Activated gamma-delta T cell treated with Interleukin-2 at 50 U/mL for 16 hours (primary cell): ENCODE measurements around the gene ADARB2.
"Not testable (repeated sequence)": the region's sequence is repeated elsewhere in the genome, so short reads cannot be mapped to it uniquely, and the experiment has no call there.

Experiments used
- DNase-seq: peaks from one replicate; pipeline ENCODE4 v3.0.0-alpha.2; 2020

ADARB2 gene

DNA sequence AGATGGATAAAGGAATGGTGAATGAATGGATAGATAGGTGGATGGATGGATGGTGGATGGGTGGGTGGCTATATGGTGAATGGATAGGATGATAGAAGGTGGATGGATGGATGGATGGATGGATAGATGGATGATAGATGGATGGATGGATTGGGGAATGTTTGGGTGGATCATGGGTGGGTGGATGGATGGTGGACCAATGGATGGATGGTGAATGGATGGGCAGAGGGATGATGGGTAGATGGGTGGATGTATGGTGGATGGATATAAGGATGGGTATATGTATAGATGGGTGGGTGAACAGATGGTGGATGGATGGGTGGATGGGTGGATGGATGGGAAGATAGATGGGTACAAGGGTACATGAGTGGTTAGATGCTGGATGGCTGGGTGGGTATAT is 322.4 kb downstream of the ADARB2 start:
- DNase-seq: no peak

DNA sequence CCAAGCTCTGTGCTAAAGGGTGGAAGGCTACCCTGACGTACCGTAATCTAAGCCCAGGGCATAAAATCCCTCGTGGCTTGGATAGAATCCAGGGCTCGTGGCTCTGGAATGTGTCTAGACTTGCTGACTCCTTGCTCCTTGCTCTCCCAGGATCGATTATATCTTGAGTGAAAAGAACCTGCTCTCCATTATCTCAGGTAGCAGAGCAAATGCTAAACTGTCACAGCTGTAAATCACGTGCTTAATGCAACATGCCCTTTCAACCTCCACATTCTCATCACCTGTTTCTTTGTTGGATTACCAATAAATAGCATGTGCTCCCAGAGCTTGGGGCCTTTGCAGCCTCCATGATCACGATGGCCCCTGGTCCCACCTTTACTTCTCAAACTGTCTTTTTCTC is 323.0 kb downstream of the ADARB2 start:
- not testable (repeated sequence) for DNase-seq

DNA sequence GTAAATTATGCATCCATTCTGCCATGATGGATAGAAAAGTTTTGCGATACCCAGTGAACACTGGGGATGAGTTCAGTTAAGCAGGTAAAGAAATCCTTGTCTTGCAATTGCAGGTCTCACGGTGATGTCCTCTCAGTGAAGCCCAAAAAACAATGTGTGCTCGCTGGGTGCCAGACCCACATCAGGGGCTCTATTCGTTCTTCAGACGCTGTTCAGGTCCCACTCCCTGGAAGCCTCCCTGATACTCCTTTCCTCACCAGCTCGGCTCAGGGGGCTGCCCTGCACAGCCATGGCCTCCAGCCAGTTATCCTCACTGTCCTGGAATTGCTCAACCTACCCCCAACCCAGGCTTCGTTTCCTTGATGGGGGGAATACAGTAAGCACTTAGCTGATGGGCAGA is 323.5 kb downstream of the ADARB2 start:
- no peak for DNase-seq

DNA sequence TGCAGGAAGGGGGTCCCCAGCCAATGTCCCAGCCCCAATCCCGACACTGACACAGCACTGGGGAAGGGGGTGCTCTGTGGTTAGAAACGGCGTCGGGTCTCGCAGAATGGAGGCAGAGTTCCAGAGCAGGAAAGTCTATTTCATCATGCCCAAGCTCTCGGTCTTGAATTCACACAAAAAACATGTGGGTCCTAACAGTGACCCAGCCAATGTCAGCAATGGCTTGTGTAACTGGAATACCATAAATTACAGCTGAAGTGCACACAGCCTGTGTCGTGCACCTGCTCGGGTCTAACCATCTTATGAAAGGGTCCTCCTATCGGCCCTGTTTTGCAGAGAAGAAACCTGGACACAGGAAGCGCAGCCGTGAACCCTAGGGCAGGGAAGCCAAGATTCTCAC is 324.1 kb downstream of the ADARB2 start:
- DNase-seq: no peak

DNA sequence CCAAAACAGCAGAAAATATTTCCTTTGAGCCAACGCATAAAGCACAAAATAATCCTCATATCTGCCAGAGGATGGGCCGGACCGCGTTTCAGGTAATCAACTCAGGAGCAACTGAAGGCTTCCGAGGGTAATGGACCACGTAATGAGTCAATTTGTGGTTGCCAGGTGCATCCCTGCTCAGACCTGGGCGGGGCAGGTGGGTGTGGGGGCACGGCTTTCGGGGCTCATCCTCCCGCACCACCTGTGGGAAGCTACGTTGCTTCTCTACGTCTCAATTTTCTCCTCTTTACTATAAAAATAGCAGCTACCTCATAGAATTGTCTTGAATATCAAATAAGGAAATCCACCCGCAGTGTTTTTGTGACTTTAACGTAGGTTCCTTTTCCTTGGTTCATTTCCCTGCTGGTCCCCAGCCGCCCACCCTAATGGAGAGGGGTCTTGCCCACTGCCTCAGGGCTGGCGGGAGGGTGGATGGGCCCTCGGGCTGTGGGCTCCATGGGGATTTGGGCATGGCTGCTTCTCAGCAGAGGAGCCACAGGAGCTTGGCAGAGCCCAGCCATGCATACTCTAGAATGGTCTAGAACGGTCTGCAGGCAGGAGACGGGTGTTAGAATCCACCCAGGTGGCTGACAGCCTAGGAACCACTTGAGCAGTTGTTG is 324.7 kb downstream of the ADARB2 start:
- no peak for DNase-seq

DNA sequence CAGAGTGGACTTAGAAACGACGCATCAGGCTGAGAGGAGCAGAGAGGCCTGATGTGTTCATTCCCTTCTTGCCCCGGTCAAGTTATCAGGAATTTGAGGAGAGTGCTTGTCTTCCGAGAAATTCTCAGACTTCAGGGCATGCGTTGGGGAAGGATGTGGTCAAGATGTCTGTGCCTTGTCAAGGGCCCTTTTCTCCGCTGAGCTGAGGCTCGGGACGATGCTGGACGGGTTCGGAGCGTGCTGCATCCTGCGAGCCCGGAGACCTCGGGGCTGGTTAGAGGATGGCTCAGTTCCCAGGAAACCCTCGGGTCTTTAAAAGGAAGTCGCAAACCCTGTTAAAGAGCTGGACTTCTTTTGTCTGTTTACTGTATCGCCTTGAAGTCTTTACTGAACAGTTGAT is 325.4 kb downstream of the ADARB2 start:
- no peak for DNase-seq

DNA sequence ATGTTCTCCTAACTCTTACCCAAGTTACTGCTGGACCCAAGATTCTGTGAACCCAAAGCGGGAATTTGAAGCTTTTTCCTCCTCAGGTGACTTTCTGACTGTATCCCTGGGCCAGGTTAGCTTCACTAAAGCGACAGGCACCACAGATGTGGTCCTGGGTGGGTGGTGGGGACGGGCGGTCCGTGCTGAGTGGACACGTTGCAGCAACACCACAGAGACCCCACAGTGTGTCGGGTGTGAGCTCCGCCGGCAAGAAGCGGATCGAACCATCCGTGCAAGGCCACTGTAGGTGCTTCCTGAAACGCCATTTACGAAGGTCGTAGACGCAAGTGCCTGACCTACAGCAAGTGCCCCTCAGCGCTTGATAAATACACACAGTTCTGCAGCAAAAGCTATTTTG is 325.9 kb downstream of the ADARB2 start:
- no peak for DNase-seq

DNA sequence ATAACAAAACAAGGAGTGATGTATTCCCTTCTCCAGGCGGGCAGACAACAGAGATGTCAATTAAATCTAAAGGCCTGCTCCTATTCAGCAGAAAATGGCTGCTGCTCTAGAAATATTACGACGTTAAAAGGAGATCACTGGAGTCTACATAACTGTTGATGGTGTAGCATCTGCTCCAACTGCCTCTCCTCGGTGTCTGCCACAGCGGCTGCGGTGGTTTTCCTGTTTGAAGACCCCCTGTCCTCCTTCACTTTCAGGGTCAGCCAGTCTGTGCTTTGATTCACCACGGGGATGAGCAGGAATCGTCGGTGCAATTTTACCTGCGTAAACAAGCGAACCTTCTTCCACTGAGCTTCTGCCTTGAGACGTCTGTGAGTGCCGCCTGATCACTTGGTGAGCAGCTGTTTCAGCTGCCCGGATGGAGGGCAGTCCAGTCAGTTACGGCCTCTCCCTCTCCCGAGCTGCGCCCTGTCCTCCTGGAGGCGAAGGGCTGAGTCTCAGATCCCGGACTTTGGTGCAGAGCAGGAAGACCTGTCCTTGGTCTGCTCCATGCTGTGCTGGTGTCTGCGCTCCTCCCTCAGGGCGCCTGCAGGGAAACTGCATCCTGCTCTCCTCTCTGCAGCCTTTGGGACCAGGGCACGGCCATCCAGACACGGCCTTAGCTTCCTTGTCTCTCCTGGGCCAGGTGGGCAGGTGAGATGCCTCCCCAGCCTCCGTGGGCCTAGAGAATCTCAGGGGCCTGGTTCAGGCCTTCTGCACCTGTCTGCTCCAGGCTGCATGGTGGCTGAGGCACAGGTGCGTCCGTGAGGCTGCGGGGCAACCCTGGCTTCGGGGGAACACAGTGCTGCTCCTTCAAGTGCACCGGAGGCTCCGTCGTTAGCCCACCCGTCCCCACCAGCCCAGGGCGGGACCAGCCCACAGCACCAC is 326.6 kb downstream of the ADARB2 start:
- no peak for DNase-seq

DNA sequence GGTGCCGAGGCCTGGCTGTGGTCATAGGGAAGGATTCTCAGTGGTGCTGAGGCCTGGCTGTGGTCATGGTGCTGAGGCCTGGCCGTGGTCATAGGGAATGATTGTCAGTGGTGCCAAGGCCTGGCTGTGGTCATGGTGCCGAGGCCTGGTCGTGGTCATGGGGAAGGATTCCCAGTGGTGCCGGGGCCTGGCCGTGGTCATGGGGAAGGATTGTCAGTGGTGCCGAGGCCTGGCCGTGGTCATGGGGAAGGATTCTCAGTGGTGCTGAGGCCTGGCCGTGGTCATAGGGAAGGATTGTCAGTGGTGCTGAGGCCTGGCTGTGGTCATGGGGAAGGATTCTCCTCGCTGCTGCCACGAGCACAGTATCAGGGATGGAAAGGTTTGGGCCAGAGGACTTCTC is 327.3 kb downstream of the ADARB2 start:
- DNase-seq: no peak

DNA sequence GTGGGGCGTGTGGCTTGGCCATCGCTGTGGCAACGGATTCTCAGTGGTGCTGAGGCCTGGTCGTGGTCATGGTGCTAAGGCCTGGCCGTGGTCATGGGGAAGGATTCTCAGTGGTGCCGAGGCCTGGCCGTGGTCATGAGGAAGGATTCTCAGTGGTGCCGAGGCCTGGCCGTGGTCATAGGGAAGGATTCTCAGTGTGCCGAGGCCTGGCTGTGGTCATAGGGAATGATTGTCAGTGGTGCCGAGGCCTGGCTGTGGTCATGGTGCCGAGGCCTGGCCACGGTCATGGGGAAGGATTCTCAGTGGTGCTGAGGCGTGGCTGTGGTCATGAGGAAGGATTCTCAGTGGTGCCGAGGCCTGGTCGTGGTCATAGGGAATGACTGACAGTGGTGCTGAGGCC is 327.9 kb downstream of the ADARB2 start:
- DNase-seq: no peak

DNA sequence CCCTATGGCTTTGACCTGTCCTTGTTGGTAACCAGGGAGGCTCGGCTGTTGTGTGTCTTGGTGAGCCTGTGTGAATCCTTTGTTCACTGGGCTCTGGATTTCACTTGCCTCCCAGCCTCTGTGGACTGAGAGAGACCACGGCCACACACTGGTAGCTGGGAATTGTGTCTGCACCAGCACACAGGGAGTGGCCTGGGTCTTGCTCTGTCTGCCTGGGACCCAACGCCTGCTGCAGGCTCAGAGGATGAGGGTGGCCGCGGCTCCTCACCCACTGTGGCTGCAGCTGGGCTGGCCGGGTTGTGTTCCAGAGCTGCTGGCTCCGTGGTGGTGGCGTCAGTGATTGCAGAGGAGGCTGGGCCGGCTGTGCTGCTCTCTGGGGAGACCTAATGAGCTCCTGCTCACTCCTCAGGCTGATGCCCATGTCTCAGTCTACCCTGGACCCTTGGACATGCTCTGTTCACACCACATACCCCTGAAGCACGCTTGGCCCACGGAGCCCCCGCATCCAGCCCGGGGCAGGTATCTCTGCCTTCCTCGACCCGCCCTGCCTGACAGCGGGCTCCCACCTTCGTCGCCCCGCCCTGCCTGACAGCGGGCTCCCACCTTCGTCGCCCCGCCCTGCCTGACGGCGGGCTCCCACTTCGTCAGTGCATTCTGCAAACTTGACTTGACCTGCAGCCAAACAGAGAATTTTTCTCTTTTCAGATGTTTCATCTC is 328.5 kb downstream of the ADARB2 start:
- DNase-seq: no peak

DNA sequence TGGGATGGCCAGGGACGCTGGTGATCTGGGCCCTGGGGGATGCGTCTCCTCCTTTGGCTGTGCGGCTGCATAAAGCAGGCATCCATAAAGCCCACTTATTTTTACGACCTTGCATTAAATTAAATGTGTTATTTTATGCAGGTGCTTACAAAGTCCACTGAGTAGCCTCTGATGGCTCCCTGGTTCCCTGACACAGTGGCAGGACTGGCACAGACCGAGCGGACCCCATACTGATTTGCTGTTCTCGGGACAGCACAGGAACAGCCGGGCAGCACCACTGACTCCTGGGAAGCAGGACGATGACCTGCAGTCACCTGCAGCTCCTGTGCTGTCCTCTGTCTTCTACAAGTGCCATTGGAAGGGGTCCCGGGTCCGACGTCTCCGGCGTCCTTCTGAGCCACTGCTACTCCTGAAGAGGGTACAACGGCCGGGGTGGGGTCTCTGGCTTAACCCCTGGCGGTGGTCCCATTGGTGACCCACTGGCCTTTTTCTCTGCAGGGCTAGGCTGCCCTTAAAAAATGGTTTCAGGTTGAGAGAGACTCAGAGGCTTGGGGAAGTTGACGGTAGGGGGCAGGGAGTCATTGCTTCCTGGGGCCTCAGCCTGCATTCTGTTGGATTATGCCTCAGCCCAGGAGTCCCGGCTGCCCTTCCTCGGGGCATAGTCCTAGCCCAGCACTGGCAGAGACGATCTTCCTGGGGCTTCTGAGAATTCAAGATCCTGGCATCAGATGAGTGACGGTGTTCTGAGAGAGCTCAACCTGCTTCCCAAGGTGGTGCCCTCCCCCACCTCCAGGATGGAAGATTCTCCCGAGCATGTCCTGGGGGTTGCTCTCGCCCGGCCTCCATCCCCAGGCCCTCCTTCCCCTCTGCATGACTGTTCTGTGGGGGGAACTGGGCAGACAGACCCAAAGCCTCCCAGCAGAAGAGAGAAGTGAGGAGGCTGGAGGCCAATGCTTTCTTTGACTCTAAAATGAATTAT is 330.1 kb downstream of the ADARB2 start:
- no peak for DNase-seq

DNA sequence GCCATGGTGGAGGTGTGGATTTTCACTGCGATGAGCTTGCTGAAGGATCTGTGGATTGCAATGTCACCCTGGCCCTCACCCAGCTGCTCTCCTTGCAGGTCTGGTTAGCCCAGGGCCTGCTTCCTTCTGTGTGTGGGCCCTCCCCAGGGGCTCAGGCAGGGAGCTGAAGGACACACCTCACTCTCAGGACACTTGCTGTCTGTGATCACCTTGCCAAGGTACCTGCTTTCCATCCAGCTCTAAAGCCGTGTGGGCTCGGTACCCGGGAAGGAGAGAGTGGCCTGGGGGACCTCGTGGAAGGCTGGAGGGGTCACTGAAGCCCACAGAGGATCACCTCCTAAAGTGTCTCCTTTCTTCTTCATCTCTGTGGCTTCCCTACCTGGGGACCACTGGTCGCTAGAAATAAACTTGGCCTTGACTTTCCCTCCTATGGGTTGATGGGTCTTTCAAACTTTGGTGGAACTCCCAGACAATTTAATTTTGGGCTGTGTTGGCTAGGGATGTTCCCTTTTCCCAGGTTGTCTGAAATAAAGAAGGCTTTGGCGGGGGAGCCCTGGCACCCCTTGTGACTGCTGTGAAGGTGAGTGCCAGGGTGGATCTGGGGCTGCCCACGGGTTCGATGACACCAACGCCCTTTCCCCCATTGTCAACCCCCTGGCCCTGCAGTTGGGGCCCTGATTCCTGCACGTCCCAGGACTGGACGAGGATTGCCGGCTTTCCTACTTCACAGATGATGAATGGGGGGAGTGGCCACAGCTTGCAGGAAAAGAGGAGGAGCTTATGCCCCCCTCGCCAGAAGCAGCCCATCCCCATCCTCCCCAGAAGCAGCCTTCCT is 331.0 kb downstream of the ADARB2 start:
- no peak for DNase-seq

DNA sequence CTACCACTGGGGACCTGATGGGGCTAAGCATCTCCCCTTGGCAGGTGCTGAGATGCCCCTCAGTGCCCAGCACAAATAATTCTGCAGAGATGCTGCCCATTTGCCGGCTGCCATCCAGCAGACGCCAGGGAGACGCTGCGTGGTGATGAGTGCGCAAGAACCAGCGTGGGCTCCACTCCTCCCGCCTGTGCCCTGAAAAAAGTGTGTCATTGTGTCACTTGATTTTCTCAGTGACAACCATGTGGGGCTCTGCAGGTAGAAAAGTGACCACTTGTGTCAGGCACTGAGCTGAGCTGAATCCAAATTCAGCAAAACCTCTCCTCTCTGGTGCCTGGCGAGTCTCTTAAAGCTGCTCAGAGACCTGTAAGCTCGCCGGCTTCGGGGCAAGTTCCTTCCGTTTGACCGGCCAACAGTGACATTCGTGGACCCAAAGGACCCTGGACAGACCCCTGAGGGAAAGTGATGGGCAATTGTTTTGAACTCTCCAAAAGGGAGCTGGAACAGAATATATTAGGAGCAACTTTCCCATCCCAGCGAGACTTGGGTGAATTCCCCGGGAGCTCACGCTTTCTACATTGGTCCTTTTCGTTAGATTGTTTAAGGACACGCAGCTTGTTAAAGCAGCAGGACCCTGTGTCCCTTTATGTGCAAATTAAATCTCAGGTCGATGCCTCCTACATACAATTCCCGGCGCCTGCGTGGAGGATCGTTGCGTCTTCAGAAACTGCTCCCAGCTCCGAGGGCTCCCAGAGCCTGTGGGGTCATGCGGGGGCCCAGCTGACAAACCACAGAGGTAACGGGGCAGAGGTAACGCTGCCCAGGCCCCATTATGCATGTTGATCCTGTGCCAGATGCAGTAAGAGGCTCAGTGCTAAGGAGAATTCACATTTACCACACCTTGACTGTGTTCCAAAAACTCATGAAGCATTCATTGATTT is 332.7 kb downstream of the ADARB2 start:
- no peak for DNase-seq

DNA sequence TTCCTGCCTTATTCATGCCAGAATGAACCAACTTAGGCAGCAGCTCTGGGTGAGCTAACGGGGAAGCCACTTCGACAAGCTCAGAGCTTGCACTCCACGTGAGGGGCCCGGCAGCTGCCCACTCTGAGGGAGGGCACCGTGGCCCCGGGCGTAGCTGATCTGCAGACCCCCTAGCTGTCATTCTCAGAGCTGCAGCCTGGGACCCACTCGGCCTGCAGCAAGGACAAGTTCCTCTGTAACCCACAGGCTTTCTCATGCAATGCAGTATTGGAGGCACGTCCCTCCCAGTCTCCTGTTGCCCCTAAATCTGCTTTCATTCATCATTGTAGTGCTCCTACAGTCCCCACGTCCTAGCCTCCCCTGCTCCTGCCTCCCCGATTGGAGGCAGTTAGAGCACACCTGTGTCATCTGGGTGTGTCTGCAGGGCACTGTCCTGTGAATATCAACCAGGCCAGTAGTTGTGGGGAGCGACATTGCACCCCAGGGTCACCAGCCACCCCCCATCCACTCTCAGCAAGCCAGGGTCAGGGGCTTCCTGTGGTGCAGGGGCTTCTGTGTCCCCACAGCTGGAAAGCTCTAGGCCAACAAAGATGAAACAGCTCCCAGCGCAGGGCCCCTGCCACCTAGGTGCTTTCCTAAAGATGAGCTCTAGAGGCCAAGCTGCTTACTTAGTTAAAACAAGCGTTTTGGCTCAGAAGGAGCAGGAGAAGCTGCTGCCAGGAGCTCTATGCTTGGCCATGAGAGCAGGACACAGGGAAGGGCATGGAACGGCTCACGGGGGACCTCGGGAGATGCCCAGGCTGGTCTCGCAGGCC is 333.6 kb downstream of the ADARB2 start:
- DNase-seq: no peak

DNA sequence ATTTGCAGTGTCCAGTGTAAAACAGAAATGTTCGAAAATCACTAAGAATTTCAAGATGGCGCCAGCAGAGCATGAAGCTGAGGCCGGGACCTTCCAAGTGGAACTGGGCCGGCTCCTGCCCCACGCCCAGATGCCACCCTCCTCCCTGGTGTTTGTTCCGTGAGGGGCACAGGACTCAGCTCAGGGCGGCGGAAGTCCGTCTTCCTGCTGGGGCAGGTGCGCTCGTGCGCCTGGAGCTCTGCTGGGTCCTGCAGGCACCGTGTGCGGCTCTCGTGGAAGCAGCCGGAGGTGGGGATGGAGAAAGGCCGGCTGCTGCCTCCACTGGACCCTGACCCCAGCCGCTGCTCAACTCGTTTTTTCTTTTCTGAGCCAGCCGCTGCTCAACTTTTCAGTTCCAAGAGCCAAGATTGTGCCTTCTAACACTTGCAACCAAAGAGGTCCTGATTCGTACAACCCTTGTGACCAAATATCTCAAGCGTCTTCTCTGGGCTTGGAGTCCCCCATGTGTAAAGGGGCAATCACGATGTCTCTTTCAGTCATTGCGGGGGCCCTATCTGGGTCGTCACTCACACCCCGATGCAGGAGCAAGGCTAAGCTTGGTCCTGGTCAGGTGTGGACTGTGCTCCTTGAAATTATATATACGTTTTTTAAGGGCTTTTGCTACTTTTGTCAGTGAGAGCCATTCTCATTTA is 334.4 kb downstream of the ADARB2 start:
- no peak for DNase-seq

DNA sequence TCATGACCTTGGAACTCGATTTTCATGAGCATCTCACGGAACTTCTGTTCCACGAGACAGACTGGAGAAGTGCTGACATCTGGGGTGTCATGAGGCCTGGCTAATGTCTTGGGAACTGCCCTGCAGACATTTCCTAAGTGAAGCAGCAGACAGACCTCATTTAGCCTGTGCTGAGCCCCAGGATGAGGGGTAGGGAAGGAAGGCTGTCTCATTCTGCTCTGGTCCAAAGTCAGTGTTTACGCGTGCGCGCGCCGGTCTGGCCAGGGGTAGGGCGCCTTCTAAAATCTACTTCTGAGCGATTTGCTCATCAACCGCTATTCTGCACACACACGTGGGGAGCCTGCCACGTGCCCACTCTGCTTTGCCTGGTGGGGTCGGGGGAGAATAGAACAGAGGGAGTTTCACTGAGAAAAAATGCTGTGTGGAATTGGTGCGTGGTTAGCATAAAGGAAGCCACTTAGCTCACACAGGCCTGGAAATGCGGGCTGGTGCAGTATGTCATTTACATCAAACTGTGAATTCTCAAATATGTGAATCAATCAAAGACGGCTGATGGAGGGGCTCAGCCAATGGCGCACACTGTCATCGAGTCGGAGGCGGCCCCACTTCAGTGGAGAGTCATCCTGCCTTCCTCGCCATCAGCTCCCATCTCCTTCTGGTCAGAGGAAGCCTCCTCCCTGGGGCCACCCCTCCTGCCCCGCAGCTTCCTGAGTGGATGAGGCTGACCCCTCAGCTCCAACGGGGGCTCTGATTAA is 335.1 kb downstream of the ADARB2 start:
- no peak for DNase-seq
